Hematopoietic multipotent progenitor cell treated with erythropoietin and hydrocortisone succinate and interleukin-3 and kit ligand, for 4 days (in vitro differentiated cells): ENCODE measurements around the gene ZNF18.
A peak's percentile ranks its signal among the peaks of the same experiment; 100 is the strongest.
"Not testable (repeated sequence)": the region's sequence is repeated elsewhere in the genome, so short reads cannot be mapped to it uniquely, and the experiment has no call there.

Experiments
- DNase-seq: peaks from one replicate; pipeline ENCODE4 v3.0.0-alpha.2; 2015

ZNF18 gene

DNA sequence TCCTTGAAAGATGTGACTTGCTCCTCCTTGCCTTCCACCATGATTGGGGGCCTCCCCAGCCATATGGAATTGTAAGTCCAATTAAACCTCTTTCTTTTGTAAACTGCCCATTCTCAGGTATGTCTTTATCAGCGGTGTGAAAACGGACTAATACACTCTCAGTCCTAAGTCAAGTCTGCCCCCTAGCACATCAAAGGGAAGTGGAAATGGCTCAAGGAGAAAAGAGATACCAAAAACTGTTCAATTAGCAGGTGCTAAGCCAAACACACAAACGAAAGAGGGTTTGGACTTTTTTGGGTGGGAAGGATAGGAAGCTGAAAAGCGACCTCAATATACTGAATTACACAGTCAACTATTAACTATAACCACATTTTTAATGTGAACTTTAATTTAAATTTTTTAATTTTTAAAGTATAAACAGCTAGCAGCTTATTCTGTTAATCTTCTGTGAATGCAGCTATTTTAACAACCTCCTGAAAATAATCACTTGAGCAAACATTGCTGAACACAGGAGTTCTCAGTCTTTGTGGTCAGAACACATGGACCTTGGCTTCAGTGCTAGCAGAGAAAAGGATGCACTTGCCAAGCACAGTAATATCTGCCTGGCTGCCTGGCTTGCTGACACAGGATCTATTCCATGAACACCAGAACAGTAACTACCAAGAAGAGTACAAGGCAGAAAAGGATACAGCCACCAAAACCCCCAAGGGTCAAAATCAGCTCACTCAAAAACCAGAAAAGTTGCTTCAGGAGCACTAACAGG, 10.9 kb downstream of the ZNF18 start:
- DNase-seq: no peak

DNA sequence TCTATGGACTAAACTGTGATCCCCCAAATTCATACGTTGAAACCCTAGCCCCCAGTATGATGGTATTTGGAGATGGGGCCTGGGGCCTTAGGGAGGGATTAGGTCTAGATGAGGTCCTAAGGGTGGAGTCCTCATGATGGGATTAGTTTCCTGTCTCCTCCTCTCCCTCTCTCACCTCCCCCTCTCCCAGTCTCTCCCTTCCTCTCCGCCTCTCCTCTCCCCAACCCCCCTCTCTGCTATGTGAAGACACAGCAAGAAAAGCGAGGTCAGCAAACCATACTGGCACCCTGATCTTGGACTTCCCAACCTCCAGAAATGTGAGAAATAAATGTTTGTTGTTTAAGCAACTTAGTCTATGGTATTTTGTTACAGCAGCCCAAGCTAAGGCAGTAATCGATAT, 15.4 kb downstream of the ZNF18 start:
- DNase-seq: no peak

DNA sequence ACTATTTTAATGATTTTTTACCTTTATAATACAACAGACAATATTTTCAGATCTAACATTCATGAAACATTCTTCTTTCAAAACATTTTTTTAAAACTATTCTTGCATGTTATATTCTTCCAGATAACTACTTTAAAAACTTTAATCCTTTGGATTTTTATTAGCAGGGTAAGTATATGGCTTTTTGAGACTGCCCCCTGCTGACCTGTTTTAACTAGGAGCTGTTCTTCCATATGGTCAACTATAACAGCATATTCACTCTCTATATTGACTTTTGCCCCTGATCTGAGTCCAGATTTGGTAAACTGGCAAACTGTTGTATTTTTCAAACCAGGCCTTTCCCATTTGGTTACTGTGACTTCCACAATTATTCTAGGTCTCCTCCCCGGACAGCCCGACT, 16.5 kb downstream of the ZNF18 start:
- DNase-seq: peak; percentile 27

DNA sequence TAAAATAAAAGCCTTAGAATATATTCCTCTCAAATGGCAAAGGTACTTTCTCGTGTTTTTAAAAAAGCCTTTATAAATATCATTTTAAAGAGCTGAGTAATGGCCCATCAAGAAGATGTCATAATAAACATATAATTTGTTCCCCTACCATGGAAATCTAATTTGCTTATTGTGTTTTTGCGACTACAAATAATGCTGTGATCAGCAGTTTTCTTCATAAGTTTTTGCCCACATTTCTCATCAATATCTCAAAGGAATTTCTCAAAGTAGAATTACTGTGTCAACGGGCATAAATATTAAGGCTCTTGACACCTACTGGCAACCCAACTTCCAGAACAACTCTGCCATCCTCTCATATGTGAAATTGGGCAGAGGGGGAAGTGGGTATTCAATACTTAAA, 17.5 kb downstream of the ZNF18 start:
- no peak for DNase-seq

DNA sequence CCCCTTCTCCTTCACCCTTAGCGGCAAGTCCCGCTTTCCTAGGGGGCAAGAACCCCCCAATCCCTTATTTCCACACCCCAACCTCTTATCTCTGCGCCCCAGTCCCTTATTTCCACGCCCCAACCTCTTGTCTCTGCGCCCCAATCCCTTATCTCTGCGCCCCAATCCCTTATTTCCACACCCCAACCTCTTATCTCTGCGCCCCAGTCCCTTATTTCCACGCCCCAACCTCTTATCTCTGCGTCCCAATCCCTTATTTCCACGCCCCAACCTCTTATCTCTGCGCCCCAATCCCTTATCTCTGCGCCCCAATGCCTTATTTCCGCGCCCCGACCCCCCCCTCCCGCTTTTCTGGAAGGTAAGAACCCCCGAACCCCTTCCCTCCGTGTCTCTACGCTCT, 24.5 kb downstream of the ZNF18 start:
- not testable (repeated sequence) for DNase-seq

DNA sequence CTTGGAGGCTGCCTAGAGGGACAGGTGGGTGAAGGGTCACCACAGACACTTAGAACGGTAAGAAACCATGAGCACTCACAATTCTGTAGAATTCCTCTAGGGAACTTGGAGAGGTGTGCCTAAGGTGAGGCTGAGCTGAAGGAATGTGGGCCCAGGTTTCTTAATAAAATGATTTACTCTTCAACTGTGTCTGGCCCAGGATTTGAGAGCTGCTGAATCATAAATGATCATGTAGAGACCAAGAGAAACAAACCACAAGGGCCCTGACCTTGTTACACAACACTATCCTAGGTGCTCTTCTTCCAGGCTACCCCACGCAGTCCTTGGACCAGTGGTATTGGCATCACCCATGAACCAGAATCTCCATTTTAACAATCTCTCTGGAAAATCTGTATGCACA, 27.7 kb downstream of the ZNF18 start:
- DNase-seq: no peak

DNA sequence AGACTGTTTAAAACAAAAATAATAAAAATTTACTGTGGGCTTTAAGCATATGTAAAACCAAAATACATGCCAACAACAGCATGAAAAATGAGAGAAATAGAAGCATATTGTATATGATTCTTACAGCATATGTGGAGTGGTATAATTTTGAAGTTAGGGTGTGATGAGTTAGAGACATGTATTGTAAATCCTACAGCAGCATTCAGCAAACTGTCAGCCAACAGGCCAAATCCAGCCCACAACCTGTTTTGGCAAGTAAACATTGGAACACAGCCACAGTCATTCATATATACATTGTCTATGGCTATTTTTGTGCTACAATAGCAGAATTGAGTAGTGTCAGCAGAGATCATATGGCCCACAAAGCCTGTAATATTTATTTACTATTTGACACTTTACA, 42.3 kb downstream of the ZNF18 start:
- no peak for DNase-seq

DNA sequence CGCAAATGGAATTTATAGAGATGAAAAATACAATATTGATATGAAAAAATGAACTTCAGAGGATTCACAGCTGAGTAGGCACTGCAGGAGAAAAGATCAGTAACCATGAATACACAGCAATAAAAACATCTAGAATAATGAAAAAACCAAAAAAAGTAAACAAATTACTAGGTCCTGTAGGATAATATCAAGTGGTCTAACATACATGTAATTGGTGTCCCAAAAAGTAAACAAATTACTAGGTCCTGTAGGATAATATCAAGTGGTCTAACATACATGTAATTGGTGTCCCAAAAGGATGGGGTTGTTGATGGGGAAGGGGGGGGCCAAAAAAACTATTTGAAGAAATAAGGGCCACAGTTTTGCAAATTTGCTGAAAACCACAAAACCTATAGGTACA, 43.4 kb downstream of the ZNF18 start:
- DNase-seq: no peak

DNA sequence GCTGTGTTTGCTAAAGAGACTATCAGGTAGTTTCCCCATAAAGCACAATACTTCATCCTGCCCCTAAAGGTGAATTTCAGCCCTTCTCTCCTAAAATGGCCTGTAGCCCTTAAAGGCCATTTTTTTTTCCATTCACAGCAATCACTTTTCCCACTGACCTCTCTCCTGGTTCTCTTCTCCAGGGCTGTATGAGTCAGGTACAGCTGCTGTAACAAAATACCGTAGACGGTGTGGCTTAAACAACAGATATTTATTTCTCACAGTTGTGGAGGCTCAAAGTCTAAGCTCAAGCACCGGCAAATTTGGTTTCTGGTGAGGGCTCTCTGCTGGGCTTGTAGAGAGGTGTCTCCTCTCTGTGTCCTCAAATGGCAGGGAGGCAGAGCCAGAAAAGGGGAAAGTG, 44.7 kb downstream of the ZNF18 start:
- DNase-seq: no peak

DNA sequence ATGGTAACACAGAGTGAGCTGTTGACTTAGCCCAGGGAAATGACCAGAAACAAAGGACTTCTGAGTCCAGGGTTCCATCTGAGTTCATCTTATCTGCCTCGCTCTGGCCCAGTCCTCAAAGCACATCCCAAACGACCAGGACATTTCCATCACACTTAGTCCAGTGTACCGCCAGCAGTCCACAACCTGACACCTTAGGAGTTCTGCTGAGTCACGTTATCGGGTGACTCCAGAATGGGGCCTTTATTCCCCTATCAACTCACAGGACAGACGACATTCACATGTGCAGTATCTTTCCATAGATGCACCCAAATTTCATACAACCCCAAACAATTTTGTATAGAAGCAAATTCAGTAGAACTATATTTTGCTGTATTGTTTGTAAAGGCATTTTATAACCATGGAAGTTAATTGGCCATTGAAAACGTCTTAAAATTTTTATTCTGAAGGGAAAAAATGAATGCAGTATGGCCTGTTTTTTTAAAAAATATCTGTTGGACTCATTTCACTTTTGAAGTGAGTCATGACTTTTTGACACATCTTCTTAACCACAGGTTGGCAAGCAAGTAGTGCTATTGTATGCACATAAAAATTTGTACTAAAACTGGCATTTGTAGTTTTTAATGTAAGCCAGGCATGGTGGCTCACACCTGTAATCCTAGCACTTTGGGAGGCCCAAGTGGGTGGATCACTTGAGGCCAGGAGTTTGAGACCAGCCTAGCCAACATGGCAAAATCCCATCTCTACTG, 46.3 kb downstream of the ZNF18 start:
- no peak for DNase-seq

DNA sequence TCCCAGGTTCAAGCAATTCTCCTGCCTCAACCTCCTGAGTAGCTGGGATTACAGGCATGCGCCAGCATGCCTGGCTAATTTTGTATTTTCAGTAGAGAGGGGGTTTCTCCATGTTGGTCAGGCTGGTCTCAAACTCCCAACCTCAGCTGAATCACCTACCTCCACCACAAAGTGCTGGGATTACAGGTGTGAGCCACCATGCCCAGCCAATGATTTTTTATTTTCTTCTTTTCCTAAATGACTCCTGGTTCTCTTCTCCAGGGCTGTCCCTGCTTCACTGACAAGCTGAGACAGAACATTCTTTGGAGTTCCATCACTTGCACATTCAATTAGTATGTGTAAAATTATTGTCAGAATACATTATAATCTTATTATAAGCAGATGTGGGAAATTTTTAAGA, 47.7 kb downstream of the ZNF18 start:
- DNase-seq: not testable (repeated sequence)

DNA sequence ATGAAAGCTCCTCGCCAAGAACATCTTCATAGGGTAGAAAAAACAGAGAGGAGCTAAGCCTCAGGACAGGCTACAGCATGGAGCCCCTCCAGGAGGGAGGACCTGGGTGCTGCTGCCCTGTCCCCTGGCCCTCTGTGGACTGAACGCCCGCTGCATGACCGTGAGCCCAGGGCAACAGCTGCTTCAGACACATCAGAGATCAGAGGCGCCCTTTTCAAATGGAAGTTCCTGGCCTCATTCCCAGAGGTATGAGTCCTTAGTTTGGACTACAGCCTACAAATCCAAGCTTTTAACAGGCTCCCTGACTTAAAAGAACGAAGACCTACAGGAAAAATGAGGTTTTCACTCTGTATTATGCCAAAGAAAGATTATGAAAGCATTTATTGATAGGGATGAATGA, 48.5 kb downstream of the ZNF18 start:
- no peak for DNase-seq

DNA sequence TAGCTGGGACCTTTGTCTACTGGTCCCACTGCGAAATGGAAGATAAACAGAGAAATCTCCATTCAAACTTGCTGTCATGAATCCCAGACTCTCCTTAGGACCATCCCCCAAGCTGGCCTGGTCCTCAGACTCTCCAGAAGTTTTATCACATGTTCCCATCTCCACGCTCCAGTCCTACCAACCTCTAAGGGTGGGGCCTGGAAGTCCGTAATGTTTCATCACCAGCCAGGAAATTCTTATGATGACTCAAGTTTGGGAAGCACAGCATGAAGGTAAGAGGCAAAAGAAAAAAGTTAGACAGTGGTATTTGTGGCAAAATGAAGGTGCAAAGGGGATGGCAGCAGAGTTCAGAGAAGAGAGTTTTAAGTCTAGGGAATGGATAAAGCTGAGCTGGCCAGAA, 52.7 kb downstream of the ZNF18 start:
- no peak for DNase-seq

DNA sequence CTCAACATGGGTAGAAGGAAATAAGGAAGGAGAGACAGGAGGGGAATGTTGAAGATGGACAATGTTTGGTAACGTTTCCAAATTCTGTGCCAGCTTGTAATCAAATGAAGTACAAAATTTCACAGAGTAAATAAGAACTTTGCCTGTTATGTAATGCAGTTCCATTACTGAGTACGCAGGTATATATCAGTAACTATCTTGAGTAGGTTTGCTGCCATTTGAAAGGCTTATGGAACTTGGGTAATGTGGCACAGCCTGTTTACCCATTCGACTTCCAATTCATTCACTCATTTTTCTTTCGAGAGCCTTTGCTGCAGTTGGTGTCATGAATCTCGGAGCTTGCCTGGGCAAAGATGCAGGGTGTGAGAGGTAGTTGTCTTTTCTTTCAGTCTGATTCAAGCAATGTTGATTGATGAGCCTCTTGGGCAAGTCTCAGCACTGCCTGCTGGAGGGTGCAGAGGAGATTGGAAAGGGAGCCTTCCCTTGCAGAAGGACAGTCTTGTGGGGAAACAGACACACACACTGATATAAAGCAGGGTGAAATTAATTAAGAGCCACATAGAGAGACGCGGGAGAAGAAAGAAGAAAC, 53.4 kb downstream of the ZNF18 start:
- no peak for DNase-seq

DNA sequence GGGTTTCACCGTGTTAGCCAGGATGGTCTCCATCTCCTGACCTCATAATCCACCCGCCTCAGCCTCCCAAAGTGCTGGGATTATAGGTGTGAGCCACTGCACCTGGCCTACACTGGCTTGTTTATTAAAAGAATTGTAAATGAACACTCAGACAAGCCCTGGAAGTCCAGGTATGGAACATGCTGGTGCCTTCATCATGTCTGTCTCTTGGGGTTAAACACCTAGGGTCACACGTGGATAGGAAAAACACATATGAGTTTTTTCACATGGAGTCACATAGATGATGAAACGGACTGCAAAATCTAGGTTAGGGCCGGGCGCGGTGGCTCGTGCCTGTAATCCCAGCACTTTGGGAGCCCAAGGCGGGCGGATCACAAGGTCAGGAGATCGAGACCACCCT, 54.2 kb downstream of the ZNF18 start:
- not testable (repeated sequence) for DNase-seq

DNA sequence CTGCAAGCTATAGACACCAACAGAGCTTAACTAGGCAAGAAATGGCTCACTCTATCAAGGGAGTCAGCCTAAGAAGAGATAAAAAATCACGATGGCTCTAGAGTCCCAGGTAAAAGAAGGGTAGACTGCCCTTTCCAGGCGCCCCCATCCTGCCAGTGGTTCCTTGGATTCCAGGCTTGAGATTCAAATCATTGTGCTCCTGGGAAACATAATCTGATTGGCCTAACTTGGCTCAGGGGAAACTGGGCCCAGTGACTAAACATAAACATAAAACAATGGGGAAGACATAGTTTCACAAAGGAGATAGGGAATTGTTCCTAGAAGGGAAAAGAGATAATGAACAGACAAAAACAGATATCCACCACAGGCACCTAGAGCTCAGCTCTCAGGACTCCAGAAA, 56.4 kb downstream of the ZNF18 start:
- no peak for DNase-seq

DNA sequence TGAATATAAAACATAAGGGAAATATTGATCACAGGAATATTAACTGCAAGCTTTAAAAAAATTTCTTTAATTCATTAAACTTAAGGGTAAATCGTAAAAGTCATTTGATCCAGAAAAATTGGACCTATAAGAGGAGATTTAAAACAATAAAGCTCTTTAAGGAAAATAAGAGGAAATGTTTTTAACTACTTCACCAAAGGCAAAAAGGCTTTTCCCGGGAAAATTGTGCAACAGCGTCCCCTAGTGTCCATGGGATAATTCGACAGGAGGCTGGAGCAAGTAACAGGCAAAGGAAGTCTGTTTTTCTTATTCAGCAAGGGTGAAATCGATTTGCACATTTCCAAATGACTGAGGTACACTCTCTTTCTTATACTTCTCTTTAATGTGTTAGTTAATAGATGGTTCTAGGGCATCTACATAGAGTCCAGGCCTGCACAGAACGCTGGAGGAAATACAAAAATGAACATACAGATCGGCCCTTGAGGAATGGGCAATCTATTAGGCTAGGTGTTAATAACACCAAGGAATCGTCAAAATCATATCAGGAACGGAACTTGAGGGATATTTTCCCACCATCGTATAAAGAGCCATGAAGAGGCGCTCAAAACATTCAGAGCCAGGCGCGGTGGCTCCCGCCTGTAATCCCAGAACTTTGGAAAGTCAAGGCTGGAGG, 61.4 kb downstream of the ZNF18 start:
- DNase-seq: peak; percentile 78

DNA sequence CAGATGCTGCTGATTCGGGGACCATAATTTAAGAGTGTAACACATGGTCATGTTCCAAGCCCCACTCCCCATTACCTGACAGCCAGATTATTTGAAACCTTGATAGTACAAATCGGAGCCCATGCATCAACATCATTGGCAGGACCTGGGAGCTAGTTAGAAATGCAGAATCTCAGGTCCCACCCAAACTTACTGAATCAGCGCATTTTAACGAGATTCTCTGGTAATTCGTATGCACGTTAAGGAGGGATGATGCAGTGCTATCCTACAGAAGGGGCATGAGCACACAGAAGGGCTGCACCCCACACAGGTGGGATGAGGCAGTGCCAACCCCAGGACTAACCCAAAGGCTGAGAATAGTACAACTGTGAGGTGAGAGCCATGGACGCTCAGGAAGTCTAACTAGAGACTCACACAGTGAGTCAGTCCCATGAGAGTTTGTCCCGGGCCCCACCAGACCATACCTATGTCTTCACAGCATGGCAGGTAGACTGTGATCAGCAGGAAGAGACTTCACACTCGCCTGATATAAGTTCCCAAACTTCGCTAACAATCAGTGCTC, 64.9 kb downstream of the ZNF18 start:
- no peak for DNase-seq

DNA sequence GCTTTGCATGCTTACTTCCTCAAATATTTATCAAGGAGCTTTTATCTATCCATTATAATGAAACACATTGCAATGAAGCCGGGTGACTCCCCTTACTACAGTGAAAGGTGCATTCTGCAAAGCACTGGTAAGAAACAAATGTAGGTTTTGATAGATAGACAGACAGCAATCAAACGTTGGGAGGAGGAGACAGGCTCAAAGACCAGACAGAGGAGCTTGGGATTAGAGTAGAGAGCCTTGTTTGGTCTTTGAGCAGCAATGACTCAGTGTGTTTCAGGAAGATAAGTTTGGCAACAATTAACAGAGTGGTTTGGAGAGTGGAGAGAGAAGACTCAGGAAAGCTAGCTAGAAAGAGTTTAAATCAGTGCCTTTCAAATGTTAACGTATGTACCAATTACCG, 68.8 kb downstream of the ZNF18 start:
- peak; percentile 70 for DNase-seq
